Brain microvascular endothelial cell (primary cell): ENCODE measurements around the gene GPHN.

Source experiments
- DNase-seq: peaks from one replicate; pipeline ENCODE4 v3.0.0-alpha.2; 2020
- H3K27ac ChIP-seq: fragments of 250-450 bp; sonication (Bioruptor Pico); 2 replicates; pipeline ENCODE4 v1.5.1; 2020; ENCODE audit warnings: mild to moderate bottlenecking, moderate library complexity
- H3K27me3 ChIP-seq: fragments of 250-450 bp; sonication (Bioruptor Pico); replicated peaks from 2 replicates; pipeline ENCODE4 v1.5.1; 2020; ENCODE audit warnings: mild to moderate bottlenecking
- H3K36me3 ChIP-seq: fragments of 250-450 bp; sonication (Bioruptor Pico); replicated peaks from 2 replicates; pipeline ENCODE4 v1.5.1; 2020; ENCODE audit warnings: mild to moderate bottlenecking
- H3K4me3 ChIP-seq: 2 replicates; pipeline ENCODE4 v1.5.1; 2011; ENCODE audit warnings: low read depth, mild to moderate bottlenecking, control low read depth, low read length, moderate library complexity
- CTCF ChIP-seq: IDR thresholded peaks from 2 replicates; pipeline ENCODE4 v1.5.1; 2011; ENCODE audit warnings: low read depth, mild to moderate bottlenecking, moderate library complexity, low read length, control low read depth, inconsistent platforms; ENCODE audit errors: missing control alignments
- in situ Hi-C: cut with HindIII; loops from 2 replicates; pipeline ENCODE4 v1.10.0; 2017; ENCODE audit warnings: low sequenced_read_pairs, low pct_ligation_motif_present

The GPHN gene

GRCh38 chr14:67207810-67208209 is 699.9 kb downstream of the GPHN start:
- in situ Hi-C loops, result no loop called here

GRCh38 chr14:67218126-67218525 is 710.2 kb downstream of the GPHN start:
- in situ Hi-C loops, result no loop called here
- no peak for TF ChIP-seq CTCF

More at GRCh38 chr14:67207810-67208209, 699.9 kb downstream of the GPHN start:
- H3K36me3 ChIP-seq, result no peaks in the 10 kb centered on the region
- H3K4me3 ChIP-seq, result no peak overlapping the region
- H3K27me3 ChIP-seq, result no peaks in the 10 kb centered on the region
- DNase-seq, result no peak
- no peak for TF ChIP-seq CTCF
- H3K27ac ChIP-seq, result no peak overlapping the region

GRCh38 chr14:67221248-67221981 is 713.5 kb downstream of the GPHN start:
- Histone ChIP-seq H3K27ac (no peak overlapping the region), H3K36me3 (no peaks in the 10 kb centered on the region), H3K27me3 (no peaks in the 10 kb centered on the region), H3K4me3 (no peak overlapping the region)
- no peak for TF ChIP-seq CTCF
- peak; percentile 15 for DNase-seq
- in situ Hi-C loops, result no loop called here

More at GRCh38 chr14:67218126-67218525, 710.2 kb downstream of the GPHN start:
- H3K27me3 ChIP-seq, result no peaks in the 10 kb centered on the region
- no peak for DNase-seq
- no peaks in the 10 kb centered on the region for H3K36me3 ChIP-seq
- no peak overlapping the region for H3K4me3 ChIP-seq
- no peak overlapping the region for H3K27ac ChIP-seq

GRCh38 chr14:67221982-67222328 is 714.0 kb downstream of the GPHN start:
- Histone ChIP-seq H3K4me3 (no peak overlapping the region), H3K36me3 (no peaks in the 10 kb centered on the region), H3K27me3 (no peaks in the 10 kb centered on the region), H3K27ac (no peak overlapping the region)
- DNase-seq, result no peak
- TF ChIP-seq CTCF, result no peak
- in situ Hi-C loops, result no loop called here

- Histone ChIP-seq H3K27ac (no peak overlapping the region), H3K36me3 (no peaks in the 10 kb centered on the region), H3K27me3 (no peaks in the 10 kb centered on the region), H3K4me3 (no peak overlapping the region)
- in situ Hi-C loops, result no loop called here
- no peak for TF ChIP-seq CTCF
- no peak for DNase-seq
These were observed 717.6 kb downstream of the GPHN start for GRCh38 chr14:67225523-67225922.

- DNase-seq, result no peak
- Histone ChIP-seq H3K4me3 (no peak overlapping the region), H3K27me3 (no peaks in the 10 kb centered on the region)
These were observed 720.5 kb downstream of the GPHN start for GRCh38 chr14:67228325-67228984.

More at GRCh38 chr14:67228325-67228984, 720.5 kb downstream of the GPHN start:
- in situ Hi-C loops, result no loop called here
- Histone ChIP-seq H3K27ac (no peak overlapping the region), H3K36me3 (no peaks in the 10 kb centered on the region)
- TF ChIP-seq CTCF, result no peak
